NK-92 (cell line): ENCODE data around the gene SEMA5A.

ENCODE experiments used
- DNase-seq: peaks from one replicate; lab custom pipeline; 2025; ENCODE audit not compliant: unreplicated experiment; lab: John Stamatoyannopoulos, UW

Gene SEMA5A

DNA sequence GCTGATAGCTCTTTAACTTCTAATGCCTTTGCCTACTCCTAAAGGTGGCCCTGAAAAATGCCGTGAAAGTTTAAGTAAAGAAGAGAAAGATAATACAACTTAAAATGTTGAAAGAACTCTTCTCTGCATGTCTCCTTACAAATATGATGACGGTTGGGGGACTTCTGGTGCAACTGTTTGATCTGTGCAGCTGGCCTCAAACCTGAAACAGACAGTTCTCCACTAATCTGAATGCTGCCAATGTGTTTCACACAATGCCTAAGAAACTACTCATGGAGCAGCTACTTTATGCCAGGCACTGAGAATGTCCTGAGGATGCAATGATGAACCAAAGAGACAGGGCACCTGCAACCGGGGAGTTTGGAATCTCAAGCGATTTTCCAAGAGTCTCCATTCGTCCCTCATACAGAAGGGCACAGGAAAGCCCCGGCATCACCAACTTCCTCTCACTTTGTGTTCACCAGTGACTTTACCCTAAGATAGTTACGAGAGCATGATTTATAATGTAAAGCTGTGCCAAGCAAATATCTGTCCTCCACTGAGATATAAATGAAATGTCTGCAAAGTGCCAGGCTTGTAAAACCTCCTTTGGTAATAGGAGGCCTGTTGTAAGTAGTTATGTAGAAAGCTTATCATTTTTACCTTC is 455.4 kb downstream of the SEMA5A start:
- no peak for DNase-seq

DNA sequence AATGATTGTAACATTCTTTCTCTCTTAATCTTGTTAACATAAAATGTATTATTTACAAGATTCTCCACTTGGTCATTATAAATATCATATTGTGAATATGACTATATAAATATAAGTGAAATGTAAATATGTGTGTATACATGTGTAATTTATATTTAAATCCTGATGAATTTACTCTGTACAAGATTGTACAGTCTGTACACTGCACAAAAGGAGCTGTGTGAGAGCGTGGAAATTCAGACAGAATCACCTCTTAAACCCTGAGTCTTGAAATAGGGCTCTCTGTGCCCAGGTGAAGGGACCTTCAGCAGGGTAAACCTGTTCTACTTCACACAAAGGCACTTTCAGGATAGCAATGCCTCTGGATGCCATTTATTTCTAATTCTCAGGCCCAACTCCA is 456.0 kb downstream of the SEMA5A start:
- DNase-seq: no peak

DNA sequence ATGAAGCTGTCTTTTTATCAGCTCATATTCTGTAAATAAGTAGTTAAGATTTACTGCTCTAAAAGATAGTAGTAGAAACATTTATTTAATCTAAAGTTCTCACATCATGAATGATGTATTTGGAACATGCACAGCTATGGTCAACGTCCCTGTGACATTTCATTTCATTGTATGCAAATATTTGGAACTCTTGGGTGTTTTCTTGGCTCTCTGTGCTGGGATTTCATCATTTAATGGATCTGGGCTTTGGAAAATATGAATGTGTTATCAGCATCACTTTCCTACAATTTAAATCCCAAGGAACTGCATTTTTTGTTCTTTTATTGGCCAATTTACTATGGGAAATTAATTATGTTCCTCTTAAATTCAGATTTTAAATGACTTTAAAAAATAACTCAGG is 462.9 kb downstream of the SEMA5A start:
- DNase-seq: no peak

DNA sequence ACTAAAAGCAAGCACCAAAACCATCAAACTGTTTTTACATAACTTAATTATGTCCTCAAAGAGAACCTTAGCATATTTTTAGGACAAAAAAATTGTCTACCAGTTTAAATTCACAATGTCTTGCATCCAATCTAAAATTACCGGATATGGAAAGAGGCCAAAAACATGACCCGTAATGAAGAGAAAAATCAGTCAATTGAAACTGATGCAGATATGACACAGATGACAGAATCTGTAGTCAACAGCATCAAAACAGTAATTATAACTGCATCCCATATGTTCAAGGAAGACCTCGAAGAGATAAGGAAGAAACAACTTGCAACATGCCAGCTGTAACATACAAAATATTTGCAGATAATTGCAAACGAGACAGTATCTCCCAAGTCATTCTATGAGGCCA is 473.2 kb downstream of the SEMA5A start:
- DNase-seq: no peak

DNA sequence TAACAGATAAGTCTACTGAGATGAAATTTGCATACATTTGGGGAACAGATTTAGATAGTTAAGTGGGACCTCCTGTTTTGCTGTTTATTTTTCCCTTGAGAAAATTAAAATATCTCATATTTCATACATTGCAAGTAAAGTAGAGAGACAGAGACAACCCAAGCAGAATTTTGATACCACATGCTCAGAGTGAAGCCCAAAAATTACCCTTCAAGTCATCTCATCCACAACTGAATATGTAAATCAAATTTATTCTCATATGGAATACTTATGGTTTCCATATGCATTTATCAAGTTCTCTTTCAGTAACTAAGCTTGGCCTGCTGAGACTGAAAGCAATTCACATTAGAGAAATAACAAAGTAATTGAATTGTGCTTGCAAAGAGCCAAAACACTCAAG is 474.4 kb downstream of the SEMA5A start:
- DNase-seq: no peak

DNA sequence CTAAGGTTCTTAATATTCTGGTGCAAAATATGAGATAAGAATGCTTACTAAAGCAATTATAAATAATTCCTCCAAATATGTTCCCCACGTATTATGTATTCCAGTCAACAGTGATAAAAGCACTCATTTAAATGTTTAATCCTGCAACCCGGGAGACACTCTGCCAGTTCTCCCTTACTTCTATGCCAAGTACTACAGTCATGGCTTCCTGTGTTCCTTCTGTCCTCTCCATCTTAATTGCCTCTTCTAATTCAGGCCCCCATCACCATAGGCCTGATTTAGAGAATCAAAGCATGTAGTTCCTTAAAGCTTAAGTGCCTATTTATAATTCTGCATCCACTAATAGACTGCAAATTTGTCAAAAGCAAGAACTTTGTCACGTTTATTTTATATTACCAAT is 474.8 kb downstream of the SEMA5A start:
- DNase-seq: no peak

DNA sequence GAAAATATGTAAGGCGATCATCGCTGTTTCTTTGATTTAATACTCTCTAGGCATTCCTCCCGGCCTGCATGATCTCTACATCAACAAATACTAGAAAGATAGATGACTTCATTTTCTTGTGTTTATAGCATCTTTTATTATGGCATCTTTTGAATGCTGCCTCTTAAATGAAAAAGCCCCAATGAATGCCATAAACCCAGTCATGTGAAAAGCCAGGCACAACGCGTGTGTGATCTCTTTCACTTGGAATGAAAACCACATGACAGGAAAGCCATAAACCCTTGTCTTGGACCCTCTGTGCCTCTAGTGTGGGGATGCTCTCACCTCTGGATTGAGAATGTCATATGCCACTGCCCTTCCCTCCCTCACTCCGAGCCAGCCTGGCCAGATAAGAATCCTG is 476.2 kb downstream of the SEMA5A start:
- no peak for DNase-seq

DNA sequence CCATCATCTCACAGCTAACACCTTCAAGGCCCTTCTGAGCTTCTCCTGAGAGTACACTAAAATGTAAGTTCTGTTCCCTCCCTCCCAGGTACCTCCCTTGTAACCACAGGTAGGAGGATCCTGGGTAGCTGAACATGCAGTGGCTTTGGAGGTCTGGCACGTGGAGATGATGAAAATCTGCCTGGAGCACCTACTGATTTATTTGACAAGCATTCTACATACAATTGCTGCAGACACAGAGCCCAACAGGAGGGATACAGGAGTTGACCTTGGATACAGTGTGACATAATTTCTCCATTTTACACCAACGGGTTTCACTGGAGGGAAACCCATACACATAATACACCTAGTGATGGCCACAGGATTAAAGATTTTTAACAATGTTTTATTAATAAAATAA is 478.7 kb downstream of the SEMA5A start:
- no peak for DNase-seq

DNA sequence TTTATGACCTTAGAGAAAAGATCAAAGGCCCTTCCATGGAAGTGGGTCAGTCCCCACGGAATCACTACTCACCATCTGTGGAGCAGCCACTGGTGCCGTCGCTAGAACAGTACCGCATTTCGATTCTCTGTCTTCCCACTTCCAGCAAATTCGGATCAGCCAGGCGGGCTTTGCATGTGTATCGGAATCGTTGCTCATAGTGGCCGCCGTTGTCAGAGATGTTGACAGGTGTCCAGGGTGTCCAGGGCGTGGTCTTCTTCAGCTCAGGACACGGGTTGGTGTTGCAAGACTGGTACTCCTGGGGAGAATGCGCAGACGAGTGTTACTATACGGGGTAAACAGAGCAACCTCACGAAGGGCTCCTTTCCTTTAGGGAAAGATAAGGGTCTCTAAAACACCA is 479.5 kb downstream of the SEMA5A start:
- no peak for DNase-seq

DNA sequence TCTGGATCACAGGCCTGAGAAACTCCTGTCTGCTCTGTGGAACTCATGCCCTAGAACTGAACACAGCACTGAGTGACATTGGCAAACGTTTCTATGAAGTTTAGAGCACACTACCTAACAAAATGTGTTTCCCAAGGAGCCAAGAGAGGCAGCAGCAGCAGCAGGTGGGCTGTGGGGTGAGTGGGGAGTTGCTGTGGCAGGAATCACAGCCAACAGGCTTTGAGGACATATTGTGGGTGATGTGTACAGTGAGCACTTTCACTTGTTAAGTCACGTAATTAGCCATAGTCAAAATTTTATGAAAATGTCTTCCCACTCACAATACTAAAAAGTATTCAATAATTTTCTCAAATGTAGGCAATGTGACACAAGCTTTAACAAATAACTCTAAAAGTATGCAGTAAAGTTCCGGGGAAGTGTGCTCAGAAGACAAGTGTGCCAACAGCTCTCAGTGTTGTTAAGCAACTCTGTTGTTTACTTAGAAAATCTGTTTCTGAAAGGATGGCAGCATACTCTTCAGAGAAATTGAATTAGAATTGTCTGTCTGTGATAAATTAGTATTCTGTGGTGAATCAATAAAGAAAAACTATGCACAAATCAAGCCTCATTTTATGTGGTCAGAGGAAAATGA is 482.1 kb downstream of the SEMA5A start:
- DNase-seq: no peak

DNA sequence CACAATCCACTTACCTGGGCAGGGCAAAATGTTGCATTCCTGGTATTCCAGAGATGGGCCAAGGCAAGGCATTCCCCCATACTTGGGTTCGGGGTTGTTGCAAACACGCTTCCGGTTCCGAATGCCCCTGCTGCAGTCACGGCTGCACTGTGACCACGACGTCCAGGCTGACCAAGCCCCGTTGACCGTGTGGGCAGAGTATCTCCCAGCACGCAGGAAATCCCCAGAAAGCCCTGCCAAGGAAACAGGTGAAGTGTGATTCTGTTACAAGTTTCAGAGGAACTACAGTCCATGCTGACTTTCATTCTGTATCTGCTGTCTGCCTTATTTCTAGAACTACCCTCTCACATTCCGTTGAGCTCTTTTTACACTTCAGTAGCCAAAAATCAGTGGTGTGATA is 483.0 kb downstream of the SEMA5A start:
- DNase-seq: no peak

DNA sequence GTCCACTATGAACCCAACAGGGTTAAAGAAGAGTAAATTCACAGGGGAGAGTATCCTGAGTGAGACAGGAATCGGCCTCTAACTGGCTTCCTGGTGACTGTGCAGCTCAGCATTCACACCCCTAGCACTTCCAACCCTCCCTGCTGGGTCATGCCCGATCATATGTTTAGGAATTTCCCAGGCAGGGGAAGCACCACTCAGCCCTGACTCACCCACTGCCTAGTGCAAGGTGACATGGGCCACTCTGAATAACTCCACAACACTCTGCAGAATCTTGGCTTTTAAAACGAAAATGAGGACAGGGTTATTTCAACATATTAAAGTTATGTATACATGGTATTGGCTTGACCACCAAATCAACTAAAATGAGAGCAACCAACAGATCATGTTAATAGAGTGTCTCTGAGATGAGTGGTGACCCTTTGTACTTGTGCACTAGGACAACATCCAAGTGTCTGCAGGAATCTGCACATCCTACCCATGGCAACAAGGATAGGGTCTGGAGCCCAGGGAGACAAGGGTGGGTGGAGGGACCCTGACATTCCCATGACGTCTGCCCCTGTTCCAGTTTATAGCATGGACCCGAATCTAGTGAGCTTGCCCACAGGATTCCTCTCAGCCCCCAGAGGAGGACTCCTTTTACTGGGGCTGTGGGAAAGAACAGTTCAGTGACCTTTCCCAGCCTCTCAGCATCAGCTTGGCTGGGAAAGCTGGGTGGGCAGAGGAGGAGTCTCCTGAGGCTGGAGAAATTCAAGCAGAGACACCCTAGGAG is 485.8 kb downstream of the SEMA5A start:
- no peak for DNase-seq

DNA sequence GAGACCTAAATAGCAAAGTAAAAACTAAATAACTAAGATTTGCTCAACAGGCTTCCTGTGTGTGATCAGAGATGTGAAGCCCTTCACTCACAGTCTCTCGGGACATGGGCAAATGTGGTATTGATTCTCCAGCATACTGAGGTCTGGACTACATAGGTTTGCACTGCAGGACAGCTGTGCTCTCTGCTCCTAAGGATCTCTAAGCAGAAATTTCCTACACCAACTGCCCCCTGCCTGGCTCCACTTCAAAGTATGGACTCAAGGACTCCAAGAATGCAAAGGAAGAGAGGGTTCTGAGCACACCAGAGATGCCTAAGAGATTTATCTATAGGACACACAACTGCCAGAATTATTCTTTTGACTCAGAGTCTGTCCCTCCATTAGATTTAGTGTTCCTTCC is 487.2 kb downstream of the SEMA5A start:
- no peak for DNase-seq

DNA sequence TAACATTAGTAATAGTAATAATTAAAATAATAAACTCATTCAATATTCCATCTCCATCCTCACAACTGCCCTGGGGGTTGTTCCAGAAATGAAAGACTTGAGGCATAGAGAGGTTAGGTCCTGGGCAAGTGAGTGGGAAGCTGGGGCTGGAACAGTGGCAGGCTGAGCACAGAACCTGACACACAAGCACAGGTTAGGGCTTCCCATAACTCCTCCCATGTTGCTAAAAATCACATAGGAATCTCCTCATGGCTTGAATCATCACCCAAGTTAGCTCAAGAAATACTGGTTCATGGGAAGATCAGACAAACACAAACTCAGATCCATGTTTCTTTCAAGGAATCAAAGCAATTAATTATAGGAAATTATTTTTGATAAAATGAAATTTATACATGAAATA is 487.7 kb downstream of the SEMA5A start:
- no peak for DNase-seq

DNA sequence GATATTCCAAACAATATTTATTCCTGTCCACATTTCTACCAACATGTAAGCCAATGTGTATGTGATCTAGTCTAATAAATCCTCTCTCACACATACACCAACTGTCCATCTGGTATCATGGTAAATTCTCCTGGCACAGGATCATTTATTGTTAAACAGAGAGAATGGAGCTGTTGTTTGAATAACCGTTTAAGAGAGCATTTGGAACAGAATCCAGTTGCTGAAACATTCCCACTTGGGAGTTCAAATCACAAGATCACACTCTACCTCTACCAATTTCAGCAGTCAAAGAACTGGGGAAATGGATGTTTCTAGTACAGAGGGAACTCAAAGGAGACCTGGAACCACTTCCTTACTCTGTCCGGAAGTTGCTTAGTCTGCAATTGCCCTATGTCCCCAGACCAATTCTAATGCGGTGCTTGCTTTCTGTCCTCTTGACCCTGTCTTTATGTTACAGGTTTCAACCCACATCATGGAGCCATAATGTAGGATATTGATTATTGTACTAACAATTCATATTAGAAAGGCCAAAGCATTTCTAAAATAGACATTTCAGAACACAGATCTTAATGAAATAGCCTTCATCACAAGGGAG is 488.4 kb downstream of the SEMA5A start:
- no peak for DNase-seq

DNA sequence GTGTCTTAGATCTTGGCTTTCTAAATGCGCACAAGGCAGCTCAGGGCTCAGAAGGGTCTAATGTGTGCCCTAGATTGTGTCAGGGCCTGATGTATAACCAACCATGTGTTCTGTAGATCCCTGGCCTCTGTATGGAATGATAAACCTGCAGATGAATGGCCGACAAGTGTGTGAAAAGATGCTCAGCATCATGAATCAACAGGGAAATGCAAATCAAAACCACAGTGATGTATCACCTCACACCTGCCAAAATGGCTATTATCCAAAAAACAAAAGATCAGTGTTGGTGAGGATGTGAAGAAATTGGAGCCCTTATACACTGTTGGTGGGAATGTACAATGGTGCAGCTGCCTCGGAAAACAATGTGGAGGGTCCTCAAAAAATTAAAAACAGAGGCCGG is 489.8 kb downstream of the SEMA5A start:
- no peak for DNase-seq

DNA sequence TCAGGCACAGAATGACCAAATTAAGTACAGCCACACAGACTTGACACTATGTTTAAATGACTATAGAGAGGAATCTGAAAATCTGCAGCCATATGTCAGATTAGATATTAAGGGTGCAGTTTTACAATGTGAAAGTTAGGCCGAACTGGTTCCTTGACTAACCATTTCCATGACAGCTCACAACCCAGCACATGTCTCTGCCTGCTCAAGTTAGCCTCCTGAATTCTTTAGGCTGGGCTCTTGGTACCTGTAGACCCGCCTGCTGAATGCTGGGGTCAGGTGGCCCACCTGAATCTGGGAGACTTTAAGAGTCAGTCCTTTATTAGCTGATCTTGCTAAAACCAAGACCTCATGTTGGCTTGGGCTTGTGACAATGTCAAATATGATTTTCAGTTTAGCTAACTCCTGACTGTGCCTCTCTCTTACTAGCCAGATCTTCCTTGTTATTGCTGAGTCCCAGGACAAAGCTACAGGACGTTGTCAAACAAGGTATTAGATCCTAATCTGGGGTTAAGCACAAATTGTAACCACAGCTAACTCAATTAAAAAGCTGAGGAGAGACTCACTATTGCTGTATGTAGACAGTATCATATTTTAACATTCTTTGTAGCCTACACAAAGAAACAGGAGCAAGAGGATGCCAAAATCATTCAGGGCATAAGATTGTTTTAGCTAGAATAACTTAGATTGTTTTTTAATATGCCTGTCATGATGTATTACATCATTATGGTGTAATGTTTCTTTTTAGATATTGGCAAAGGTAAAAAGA is 490.9 kb downstream of the SEMA5A start:
- DNase-seq: no peak

DNA sequence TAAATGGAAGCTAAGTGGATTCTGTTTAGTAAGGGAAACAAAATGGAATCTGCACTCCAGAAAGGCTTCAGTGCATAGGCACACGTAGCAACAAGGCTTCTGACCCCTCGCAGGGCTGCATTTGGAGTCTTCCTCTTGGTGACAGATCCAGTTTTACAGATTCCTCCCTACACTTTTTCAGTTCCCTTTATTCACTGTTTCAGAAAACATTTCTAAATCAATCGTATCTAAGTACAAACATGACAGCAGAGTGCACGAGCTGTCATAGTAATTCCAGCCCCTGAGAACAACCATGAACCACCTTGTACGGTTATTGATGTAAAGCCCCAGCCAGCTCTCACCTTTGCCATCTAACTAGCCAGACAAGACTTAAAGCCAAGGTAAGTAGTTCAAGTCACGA is 491.6 kb downstream of the SEMA5A start:
- DNase-seq: no peak

DNA sequence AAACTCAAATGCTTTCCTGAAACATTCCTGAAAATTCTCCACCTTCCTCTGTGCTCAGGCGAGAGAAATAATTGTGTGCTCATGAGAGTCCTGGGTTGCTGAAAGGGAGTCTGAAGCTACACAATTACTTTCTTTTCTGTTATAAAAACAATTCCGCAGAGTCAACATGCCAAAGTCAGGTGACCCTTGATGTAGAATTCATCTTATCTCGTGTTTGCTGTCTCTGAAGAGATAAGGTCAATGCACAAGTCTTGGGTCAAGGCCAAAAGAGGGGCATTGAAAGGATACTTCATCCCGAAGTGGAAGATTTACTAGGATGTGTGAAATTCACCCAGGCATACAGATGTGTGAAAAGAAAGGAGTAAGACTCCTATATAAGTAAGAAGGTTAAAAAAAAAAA is 493.5 kb downstream of the SEMA5A start:
- no peak for DNase-seq

DNA sequence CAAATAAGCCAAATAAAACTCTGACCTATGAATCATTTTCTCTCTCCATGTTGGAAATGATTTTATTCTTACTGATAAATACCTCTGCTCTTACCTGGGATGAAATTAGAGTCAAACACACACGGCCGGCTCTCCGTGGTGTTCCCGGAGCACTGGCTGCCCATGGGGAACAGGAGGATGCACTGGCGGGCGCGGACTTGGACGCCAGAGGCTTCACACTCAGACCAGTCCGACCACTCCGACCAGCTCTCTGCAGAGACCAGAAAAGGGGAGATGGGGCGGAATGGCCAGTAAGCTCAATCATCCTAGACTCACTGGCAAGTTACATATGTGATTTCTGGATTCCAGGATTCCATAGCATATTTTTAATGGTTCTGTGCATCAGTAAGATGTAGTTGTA is 494.1 kb downstream of the SEMA5A start:
- DNase-seq: no peak

DNA sequence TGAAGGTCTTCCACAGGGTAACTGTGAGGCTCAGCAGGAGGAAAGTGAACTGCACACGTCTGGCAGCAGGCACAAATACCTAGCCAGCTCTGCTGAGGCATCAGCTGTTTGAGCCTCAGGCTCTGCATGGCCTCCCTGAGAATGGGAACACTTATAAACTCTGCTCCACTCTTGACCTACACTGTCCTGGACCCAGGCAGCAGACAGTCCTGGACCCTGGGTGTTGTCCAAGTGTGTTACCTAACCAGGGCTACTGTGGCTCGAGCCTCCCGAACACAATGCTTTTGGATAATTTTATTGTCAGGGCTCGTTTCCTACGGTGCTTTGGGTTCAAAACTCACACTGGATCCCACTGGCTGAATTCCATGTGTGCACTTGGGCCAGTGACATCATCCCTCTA is 497.9 kb downstream of the SEMA5A start:
- DNase-seq: no peak
